ENCODE results near the gene PASK.

DNA sequence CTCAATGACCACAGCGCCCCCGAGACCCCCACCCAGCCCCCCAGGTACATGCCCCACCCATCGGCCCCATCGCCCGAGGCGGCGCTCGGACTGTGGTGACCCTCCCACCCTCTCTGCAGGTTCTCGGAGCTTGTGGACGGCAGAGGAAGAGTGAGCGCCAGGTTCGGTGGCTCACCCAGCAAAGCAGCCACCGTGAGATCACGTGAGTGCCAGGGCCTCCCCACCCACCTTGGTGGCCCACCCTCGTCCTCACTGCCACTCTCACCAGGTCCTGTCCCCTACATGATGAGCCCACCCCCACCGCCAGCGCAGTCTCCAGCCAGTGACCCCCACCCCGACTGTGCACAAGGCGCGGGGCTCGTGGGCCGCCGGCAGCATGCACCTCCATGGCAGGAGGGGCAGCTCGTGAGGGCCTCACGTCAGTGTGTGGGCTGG lies 77.6 kb downstream of the PASK start:
- TF ChIP-seq, protein P1, sequence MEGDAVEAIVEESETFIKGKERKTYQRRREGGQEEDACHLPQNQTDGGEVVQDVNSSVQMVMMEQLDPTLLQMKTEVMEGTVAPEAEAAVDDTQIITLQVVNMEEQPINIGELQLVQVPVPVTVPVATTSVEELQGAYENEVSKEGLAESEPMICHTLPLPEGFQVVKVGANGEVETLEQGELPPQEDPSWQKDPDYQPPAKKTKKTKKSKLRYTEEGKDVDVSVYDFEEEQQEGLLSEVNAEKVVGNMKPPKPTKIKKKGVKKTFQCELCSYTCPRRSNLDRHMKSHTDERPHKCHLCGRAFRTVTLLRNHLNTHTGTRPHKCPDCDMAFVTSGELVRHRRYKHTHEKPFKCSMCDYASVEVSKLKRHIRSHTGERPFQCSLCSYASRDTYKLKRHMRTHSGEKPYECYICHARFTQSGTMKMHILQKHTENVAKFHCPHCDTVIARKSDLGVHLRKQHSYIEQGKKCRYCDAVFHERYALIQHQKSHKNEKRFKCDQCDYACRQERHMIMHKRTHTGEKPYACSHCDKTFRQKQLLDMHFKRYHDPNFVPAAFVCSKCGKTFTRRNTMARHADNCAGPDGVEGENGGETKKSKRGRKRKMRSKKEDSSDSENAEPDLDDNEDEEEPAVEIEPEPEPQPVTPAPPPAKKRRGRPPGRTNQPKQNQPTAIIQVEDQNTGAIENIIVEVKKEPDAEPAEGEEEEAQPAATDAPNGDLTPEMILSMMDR (IDR thresholded peaks at IDR 0.05): no peak
- no peak for TF ChIP-seq POLR2AphosphoS5 (IDR thresholded peaks at IDR 0.05)
- no peak for TF ChIP-seq POLR2A (IDR thresholded peaks at IDR 0.05)
- TF ChIP-seq EP300 (IDR thresholded peaks at IDR 0.05): no peak
